Measurements from ENCODE around the gene MGAT4A.
A peak's percentile ranks its signal among the peaks of the same experiment; 100 is the strongest.
"Not testable (repeated sequence)": the region's sequence is repeated elsewhere in the genome, so short reads cannot be mapped to it uniquely, and the experiment has no call there.

Gene MGAT4A

DNA sequence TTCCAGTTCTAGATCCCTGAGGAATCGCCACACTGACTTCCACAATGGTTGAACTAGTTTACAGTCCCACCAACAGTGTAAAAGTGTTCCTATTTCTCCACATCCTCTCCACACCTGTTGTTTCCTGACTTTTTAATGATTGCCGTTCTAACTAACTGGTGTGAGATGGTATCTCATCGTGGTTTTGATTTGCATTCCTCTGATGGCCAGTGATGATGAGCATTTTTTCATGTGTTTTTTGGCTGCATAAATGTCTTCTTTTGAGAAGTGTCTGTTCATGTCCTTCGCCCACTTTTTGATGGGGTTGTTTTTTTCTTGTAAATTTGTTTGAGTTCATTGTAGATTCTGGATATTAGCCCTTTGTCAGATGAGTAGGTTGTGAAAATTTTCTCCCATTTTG, 136.3 kb downstream of the MGAT4A start:
- not testable (repeated sequence) for DNase-seq

DNA sequence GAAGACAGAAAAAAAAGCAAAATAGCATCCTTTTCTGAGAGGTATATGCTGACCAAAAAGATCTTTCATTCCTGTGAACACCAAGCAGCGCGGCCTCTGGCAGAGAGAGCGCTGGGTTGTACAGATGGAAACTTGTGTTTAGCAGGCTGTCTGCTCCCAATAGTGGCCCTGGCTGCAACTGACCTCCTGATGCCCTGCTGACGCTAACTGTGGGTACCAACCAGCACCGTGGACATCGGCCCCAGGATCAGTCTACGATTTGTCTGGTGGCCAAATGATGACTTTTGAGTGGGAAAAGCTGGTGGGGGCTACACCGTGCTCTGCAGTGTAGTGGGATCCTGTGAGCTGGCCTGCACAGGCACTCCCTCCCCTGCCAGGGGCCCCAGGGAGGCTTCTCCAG, 138.4 kb downstream of the MGAT4A start:
- no peak for DNase-seq

DNA sequence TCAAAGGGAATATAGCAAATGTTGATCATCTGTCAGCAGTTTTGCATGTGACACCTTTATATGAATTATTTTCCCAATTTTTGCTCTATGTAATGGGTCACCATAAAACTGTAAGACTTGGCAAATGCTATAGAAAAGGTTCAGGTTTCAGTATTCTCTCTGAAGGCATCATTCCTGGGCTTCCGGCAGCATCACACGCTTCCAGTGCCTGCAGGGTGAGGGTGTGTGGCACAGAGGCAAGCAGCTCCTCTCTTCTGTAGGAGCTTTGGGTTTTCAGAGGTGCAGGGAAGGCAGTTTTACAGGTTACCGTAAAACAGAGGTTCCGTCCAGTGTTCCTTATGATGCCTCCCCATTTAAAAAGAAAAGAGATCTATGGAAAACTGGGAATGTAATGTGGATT, 141.4 kb downstream of the MGAT4A start:
- DNase-seq, result no peak

DNA sequence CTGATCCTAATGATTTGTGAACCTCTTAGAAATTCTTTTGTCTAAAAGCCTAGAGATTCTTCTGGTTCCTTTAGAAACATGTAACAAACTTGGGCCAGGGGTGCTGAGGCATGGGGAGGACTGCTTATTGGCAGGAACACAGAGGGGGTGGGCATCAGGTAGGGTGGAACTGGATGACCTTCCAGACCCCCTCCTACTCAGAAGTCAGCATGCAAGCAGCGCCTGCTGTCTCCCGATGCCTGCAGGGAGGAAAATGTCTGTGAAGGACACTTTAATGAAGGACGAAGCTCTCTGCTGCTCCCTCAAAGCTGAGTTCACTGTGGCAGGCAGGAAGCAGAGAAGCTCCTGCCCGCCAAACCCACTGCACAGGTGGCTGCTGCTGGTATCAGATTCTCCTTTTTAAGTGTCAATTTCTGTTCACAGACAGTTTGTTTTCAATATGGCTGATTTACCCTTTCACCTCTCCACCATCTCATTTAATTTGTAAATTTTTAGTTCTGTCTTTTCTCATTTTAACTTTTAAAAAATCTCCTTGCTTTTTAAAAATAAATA, 142.0 kb downstream of the MGAT4A start:
- no peak for DNase-seq

DNA sequence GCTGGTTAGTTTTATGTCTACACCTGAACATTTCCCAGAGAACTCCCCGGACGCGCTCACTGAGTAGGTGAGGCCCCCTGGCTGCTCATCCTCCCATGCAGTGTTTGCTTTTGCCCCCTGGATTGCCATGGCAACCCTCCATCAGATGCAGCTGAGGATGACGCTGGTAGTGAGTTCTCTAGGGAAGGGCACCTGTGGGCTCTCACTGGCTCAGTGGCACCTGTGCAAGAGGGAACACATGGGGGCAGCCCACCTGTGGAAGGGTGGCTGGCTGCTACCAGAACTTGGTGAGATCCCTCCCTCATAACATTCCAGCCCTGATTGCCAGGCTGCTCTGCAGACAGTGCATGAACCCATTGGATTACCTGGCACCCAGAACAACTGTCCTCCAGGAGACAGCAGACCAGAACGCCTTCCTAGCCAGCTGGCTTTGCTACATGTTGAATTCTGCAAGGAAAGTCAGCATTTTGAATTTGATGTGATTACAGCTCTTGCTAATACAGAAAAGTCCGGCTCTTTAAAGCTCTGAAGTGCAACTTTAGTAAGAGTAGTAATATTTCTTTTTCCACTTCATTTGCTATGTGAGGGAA, 144.3 kb downstream of the MGAT4A start:
- no peak for DNase-seq

DNA sequence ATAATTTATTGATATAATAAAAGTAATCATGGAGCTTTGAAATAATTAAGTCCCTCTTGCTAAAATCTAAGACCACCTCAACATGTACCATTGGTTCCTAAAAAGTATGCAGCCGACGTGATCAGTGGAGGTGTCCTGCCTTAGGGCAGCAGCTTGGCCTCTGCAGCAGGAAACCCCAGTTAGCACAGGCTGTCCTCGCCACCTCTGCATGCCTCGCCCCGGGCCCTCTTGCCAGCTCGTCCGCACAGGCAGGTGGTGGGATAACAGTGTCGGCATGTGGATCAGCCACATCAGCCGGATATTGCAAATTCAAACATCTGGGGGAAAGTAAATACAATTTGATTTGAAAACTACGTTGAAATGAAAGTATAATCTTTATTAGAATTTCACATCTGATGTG, 145.5 kb downstream of the MGAT4A start:
- DNase-seq, result no peak

DNA sequence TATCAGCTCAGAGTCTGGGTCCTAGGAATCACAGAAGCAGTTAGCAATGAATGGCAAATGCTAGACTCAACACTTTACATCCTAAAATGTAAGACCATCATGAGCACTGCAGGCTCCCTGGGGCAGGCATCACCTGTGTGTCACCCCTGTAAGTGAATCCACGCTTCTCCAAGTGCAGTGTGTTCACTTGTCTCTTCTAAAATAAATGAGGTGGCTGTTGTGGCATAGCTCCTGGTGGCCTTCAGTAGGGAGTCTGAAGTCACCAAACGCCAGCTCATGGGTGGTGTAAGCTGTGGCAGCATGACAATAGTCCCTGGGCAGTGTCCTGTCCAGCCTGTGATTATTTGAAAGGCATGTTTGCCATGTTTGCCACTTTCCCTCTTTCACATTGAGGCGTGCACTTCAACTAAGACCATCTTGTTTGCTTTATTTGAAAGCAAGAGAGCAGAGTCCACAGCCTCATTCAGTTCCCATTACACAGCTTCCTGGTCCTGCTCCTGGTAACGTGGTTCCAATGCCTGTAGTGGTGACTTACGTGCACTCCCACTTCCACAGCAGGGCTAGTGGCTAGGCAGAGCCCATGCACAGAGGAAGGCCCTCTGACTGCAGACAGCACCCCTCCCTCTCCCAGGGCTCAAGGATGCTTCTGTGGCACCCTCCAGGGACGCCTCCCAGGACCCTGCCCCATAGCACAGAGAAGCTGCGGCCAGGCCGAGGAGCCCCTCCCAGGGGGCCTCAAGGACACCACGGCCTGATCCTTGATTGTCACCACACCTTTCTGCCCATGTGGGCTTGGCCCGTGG, 146.9 kb downstream of the MGAT4A start:
- no peak for DNase-seq

DNA sequence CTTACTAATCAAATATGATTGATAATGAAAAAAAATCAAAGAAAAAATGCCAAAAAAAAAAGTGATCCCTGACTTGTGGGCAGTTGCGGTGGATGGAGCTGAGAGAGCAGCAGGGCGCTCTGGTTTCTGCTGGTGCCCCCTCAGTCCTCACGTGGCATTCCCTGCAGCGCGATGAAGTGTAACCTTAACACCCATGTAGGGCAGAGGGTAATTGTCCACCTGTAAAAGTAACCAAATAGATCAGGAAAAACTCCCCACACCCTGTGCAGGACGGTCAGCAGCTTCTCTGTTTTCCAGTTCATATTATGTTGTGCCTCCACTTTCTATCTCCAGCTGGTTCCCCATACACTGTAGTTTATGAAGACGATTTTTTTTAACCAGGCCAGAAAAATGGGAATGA, 147.7 kb downstream of the MGAT4A start:
- DNase-seq, result no peak

DNA sequence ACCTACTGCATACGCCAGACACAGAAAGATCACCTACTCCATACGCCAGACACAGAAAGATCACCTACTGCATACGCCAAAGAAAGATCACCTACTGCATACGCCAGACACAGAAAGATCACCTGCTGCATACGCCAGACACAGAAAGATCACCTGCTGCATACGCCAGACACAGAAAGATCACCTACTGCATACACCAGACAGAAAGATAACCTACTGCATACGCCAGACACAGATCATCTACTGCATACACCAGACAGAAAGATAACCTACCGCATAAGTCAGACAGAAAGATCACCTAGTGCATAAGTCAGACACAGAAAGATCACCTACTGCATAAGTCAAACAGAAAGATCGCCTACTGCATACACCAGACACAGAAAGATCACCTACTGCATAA, 148.4 kb downstream of the MGAT4A start:
- DNase-seq, result no peak

DNA sequence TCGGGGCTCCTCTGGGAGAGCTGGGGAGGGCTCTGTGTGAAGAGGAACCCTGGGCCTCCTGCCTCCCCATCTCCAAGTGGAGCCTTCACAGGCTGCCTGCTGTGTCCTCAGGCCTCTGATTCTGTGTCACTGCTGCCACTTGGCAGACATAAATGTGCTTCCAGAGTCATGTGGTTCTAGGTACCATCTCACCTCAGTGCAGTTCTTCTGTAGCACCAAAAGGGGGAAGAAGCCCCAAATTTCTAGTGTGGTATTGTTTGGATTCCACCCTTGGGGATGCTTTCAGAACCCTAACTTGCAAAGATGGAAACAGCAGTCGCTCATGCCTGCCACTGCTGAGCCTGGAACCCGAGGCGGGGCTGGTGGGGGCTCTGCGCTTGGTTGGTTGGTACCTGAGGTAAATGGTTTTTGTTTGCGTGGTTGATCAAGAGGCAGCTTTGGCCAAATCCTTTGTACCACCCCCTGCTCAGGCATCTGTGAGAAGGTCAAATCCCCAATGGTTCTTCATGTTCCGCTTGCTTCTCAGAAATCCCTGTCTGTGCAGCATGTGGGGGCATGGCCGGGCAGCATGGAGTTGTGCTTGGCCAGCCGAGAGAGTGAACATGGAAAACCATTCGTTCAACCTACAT, 150.2 kb downstream of the MGAT4A start:
- DNase-seq, result no peak

DNA sequence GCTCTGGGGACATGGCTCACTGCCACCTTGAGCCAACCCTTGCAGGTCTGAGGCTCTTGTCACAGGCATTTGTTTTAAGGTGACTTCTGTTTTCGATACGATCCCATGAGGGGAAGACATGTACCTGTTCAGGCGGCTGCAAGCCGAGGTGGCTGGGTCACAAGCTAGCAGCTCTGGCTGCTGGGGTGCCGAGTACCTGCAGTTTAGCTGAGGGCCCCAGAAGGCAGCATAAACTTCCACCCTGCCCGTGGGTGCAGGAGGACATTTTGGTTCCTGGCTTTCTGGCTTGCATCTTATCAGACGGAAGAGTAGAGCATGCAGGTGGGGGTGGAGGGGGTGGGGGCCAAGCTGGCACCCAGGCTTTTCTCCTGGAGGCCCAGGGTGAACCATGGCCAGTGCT, 151.0 kb downstream of the MGAT4A start:
- DNase-seq, result no peak

DNA sequence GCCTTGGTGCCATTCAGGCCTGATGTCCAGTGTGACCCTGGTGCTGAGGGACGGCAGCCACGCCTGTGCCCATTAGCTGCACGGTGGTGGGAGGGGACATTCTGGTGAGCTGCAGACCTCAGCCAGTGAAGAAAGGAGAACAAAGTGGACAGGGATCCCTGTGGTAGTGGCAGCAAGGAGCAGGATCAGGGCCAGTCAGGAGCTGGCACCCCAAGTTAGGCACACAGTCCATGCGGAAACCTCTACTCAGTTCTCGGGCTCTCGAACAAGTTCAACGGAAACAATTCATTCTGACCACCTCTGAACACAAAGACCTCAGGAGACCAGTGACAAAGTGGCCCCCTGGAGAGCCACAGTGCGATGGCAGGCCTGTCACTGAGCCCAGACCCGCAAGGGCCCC, 152.7 kb downstream of the MGAT4A start:
- DNase-seq, result no peak

DNA sequence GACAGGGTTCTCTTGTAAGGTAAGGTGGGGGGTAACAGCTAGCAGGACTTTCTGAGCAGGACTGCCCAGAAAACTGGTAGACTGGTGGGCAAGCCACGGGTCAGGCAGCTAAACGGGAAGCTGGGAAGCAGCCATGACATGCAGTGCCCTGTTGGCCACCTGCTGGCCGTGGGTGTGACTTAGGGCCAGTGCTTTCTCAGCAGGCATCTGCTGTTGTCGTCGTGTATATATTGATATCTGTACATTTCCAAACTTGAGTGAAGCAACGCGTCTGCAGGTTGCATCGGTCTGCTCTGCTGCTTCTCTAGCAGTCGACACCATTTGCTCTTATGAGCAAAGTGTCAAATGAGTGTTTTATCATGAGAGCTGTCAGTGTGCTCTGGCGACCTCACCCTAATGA, 153.6 kb downstream of the MGAT4A start:
- DNase-seq, result no peak

DNA sequence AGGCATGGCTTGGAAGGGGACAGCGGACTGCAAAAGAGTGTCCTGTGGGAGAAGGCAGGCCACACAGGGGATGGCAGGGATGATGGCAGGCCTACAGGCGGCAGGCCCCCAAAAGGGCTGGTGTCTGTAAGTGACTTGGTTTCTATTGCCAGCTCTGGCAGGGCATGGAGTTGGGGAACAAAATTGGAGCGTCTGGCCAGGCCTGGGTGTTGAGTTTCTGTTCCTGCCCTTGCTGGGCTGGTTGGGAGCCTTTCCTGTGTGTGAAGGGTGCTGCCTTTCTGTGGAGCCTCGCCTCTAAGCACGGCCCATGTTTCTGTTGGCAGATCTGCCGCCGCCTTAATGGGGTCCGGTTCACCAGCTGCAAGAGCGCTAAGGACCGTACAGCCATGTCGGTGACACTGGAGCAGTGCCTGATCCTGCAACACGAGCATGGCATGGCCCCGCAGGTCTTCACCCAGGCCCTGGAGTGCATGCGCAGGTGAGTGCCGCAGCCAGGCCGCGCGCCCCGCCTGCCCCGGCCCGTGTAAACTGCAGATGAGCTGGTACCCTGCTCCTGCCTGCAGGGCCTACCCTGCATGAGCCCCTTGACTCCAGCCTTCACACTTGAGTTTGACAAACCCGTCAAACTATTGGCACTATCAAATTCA, 154.1 kb downstream of the MGAT4A start:
- no peak for DNase-seq

DNA sequence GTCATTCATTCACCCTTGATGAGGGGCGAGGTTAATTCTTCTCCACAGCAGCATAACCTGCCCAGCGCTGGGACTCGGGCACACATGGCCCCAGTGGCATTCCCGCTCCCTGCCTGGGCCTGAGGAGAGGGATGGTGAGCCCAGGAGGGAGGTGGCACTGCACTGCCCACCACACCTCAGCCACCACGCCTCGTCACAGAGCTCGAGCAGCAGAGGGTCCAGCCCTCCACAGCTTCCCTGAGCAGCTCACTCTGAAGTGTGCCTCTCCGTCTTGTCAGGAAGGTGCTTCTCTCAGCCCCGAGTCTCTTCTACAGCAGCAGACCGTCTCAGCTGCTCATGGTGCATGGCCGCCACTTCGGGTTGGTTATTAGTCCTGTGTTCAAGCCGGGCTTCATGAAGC, 157.5 kb downstream of the MGAT4A start:
- DNase-seq, result no peak

DNA sequence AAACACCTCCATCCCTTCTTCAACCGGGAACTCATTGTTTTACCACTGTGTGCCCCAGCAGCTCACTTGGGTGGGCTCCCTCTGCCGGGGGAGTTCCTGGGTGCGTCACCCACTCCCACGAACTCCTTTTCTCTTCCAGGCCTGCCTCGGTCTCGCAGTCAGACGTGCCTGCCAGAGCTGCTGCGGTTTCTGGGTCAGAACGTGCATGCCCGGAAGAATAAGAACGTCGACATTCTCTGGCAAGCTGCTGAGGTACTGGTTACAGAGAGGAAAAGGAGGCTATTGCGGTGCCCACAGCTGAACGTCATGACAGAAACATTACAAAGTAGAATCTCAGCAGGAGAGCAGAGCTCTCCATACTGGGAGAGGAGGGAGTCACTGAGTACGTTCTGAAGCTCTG, 158.3 kb downstream of the MGAT4A start:
- no peak for DNase-seq

DNA sequence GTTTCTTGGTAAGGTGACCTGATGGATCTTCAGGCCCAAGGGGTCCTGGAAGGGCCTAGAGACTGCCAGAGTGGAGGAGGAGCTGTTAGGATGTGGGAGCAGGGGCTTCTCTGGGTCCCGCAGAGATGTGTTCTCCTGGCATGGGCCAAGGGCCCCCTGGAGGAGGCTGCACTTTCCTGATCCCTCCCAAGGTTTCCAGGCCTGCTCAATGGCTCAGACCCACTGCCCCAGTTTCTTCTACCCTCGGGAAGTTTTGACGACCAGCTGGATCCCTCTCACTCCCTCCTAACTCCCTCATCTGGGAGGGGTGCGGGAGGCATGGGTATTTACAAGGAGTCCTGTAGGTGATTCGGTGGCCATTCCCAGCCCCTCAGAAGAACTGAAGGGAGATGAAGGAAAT, 158.7 kb downstream of the MGAT4A start:
- DNase-seq, result no peak

DNA sequence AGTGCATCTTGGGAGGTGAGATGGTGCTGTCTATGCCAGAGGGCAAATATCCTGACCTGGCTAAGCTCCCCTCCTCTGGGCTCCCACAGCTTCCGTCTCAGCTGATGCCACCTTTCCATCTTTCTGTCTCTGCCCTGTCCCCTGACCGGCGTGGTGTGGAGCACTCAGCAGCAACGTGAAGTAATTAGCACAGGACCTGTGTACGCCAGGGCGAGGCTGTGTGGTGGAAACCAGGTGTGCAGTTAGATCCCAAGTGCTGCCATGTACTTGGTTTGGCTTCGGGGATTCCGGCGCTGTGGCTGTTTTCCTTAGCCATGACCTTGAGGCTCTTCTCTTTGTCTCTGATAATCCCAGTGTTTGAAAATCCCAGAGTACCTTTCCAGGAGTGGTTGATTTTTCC, 159.1 kb downstream of the MGAT4A start:
- no peak for DNase-seq

DNA sequence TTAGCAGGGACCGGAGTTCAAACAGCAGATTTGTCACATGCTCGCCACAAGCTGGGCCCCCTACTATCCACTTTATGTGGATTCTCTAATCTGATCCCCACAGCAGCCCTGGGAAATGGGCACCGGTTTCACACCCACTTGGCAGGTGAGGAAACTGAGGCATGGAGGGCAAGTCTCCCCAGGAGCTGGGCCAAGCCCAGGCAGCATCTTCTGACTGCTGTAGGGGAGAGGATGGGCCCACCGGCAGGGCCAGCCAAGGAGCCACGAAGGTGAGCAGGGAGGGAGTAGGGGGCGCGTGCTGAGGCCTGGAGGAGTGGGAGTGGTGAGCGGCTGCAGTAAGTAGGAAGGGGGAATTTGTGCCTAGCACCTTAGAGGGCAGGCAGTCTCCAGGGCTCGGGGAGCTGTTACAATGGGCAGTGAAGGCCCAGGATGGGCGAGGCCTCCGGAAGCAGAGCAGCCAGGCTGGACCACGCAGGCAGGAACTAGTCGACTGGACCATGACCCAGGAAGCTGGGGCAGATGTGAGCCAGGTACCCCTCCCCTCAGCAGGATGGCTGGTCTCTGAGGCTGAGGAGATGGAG, 159.7 kb downstream of the MGAT4A start:
- no peak for DNase-seq

DNA sequence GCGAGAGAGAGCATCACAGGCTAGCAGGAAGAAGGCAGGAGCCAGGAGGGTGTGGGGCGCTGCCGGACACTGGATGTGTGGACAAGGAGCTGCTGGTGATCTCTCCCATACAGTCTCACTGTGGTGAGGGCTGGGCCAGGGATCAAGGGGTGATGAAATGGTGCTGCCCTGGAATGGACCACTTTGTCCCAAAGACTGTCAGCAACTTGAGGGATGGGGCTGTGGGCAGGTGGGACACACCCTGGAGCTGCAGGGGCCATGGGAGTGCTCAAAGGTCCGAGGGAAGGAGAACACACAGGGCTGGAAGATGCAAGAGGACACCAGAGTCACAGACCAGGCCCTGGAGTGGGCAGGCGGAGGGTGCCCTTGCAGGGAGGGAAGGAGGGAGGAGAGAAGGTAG, 160.6 kb downstream of the MGAT4A start:
- no peak for DNase-seq

DNA sequence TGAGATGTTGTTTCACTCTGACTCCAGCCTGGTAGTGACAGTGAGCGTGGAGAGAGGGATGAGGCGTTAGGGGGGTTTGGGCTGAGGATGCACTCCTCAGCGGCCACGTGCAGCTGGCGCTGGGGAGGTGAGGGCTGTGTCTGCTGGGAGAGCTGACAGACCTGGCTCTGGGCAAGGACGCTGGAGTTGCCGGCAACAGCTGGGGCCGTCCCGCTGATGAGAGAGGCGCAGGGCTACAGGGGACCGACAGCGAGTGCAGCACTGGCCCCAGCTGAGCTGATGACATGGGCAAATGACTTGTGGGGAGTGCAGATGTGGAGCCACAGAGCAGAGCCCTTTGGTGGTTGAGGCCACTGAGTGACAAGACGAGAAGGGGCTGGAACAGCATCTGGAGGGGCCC, 161.0 kb downstream of the MGAT4A start:
- DNase-seq, result no peak

DNA sequence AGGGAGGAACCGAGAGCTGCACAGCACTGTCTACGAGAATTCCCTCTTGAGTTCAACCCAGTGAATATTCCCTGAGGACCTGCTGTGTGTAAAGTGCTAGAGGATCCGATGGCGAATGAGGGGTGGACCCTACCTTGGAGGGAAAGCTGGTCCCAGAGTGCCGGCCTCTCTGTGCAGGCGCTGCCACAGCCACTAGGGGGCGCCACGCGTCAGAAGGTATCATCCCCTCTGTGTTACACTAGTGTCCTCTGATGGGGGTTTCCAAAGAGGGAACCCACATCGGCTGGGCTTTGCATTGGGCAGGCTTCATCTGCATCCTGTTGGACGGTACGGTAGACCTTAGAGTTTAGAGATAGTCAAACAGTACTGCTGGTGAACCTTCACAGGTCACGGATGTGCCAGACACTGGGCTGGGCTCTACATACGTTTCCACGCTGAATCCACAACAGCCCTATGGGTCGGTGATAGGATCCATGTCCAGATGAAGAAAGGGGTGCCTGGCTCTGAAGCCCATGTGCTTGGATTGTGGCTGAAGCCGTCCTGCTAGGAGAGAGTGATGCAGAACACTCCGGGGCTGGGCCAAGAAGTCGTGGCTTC, 161.6 kb downstream of the MGAT4A start:
- DNase-seq, result peak; percentile 52

All from RPMI8226 (cell line).